ENCODE results near the gene USP10.

USP10 gene

GRCh38 chr16:84821179-84821578 is 121.4 kb downstream of the USP10 start:
- no peak overlapping the region for H3K9ac ChIP-seq (ENCODE audit: low read length)
- H3K4me2 ChIP-seq (ENCODE audit: low read length), result no peak overlapping the region
- WGBS (ENCODE audit: extremely low coverage, insufficient coverage, low lambda C conversion rate), result no CpG with 5 or more reads among the region's 9 CpGs
- H3K4me1 ChIP-seq (ENCODE audit: control insufficient read depth, low read depth, low read length), result no peaks in the 10 kb centered on the region
- no peaks in the 10 kb centered on the region for H3K36me3 ChIP-seq (ENCODE audit: control insufficient read depth, insufficient read depth, low read length)
- H4K8ac ChIP-seq (ENCODE audit: low read depth, low read length), result no peak overlapping the region
- H2BK15ac ChIP-seq (replicated peaks; ENCODE audit: low read depth), result no peak overlapping the region
- no peak overlapping the region for H2BK5ac ChIP-seq (ENCODE audit: low read length)
- no peak overlapping the region for H2AK5ac ChIP-seq (ENCODE audit: low read length)
- no peak overlapping the region for H3K4me3 ChIP-seq (ENCODE audit: low read length)
- H3K56ac ChIP-seq (ENCODE audit: low read length), result no peak overlapping the region
- no peak overlapping the region for H2BK120ac ChIP-seq (ENCODE audit: low read depth, low read length)
- H3K79me1 ChIP-seq (ENCODE audit: low read length), result no peaks in the 10 kb centered on the region
- H3K79me2 ChIP-seq (ENCODE audit: control insufficient read depth, insufficient read depth, low read length), result no peaks in the 10 kb centered on the region
- H3K23ac ChIP-seq (ENCODE audit: low read length), result no peak overlapping the region
- H3K18ac ChIP-seq (ENCODE audit: low read length), result no peak overlapping the region
- H3K4ac ChIP-seq (ENCODE audit: low read depth, low read length), result no peak overlapping the region
- DNase-seq, result no peak
- H4K5ac ChIP-seq (ENCODE audit: low read length), result no peak overlapping the region
- H3K27ac ChIP-seq (ENCODE audit: low read depth, low read length), result no peak overlapping the region
- peaks cover 2% of the 10 kb centered on the region for H3K27me3 ChIP-seq (ENCODE audit: insufficient read depth, low read length, poor library complexity)

- H4K8ac ChIP-seq (ENCODE audit: low read depth, low read length), result no peak overlapping the region
- no peak overlapping the region for H3K9ac ChIP-seq (ENCODE audit: low read length)
- H3K27me3 ChIP-seq (ENCODE audit: insufficient read depth, low read length, poor library complexity), result peaks cover 2% of the 10 kb centered on the region
- WGBS (ENCODE audit: extremely low coverage, insufficient coverage, low lambda C conversion rate), result no CpG with 5 or more reads among the region's 13 CpGs
- H3K4me3 ChIP-seq (ENCODE audit: low read length), result no peak overlapping the region
- H3K4me2 ChIP-seq (ENCODE audit: low read length), result no peak overlapping the region
- H3K23ac ChIP-seq (ENCODE audit: low read length), result no peak overlapping the region
- no peak overlapping the region for H3K56ac ChIP-seq (ENCODE audit: low read length)
- H3K4ac ChIP-seq (ENCODE audit: low read depth, low read length), result no peak overlapping the region
- no peaks in the 10 kb centered on the region for H3K36me3 ChIP-seq (ENCODE audit: control insufficient read depth, insufficient read depth, low read length)
- H3K27ac ChIP-seq (ENCODE audit: low read depth, low read length), result no peak overlapping the region
- H3K4me1 ChIP-seq (ENCODE audit: control insufficient read depth, low read depth, low read length), result no peaks in the 10 kb centered on the region
- H3K79me2 ChIP-seq (ENCODE audit: control insufficient read depth, insufficient read depth, low read length), result no peaks in the 10 kb centered on the region
- H2BK15ac ChIP-seq (replicated peaks; ENCODE audit: low read depth), result no peak overlapping the region
- DNase-seq, result no peak
- H3K79me1 ChIP-seq (ENCODE audit: low read length), result no peaks in the 10 kb centered on the region
- no peak overlapping the region for H2BK120ac ChIP-seq (ENCODE audit: low read depth, low read length)
- no peak overlapping the region for H2BK5ac ChIP-seq (ENCODE audit: low read length)
- H2AK5ac ChIP-seq (ENCODE audit: low read length), result no peak overlapping the region
- H3K18ac ChIP-seq (ENCODE audit: low read length), result no peak overlapping the region
- no peak overlapping the region for H4K5ac ChIP-seq (ENCODE audit: low read length)
Observed at GRCh38 chr16:84821728-84822689, 122.2 kb downstream of the USP10 start.

DNA sequence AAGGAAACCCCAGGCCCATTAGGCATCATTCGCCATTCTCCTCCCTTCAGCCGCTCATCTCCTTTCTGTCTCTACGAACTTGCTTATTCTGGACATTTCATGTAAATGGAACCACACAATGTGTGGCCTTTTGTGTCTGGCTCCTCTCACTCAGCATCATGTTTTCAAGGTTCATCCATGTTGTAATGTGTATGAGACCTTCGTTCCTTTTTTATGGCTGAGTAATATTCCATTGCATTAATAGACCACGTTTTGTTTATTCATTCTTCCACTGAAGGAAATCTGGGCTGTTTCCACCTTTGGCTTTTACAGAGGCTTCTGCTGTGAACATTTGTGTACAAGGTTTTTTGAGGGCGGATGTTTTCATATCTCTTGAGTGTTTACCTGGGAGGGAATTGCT is 123.2 kb downstream of the USP10 start:
- no peak overlapping the region for H3K4me2 ChIP-seq (ENCODE audit: low read length)
- no peak overlapping the region for H4K8ac ChIP-seq (ENCODE audit: low read depth, low read length)
- H4K5ac ChIP-seq (ENCODE audit: low read length), result no peak overlapping the region
- H3K79me2 ChIP-seq (ENCODE audit: control insufficient read depth, insufficient read depth, low read length), result no peaks in the 10 kb centered on the region
- H3K27ac ChIP-seq (ENCODE audit: low read depth, low read length), result no peak overlapping the region
- no peak overlapping the region for H2BK15ac ChIP-seq (replicated peaks; ENCODE audit: low read depth)
- no peak overlapping the region for H2BK120ac ChIP-seq (ENCODE audit: low read depth, low read length)
- no peak for DNase-seq
- no peak overlapping the region for H3K56ac ChIP-seq (ENCODE audit: low read length)
- H2BK5ac ChIP-seq (ENCODE audit: low read length), result no peak overlapping the region
- H3K23ac ChIP-seq (ENCODE audit: low read length), result no peak overlapping the region
- no peak overlapping the region for H3K18ac ChIP-seq (ENCODE audit: low read length)
- H3K36me3 ChIP-seq (ENCODE audit: control insufficient read depth, insufficient read depth, low read length), result no peaks in the 10 kb centered on the region
- no peaks in the 10 kb centered on the region for H3K79me1 ChIP-seq (ENCODE audit: low read length)
- no CpG with 5 or more reads among the region's 6 CpGs for WGBS (ENCODE audit: extremely low coverage, insufficient coverage, low lambda C conversion rate)
- H3K4me3 ChIP-seq (ENCODE audit: low read length), result no peak overlapping the region
- H3K27me3 ChIP-seq (ENCODE audit: insufficient read depth, low read length, poor library complexity), result peaks cover 2% of the 10 kb centered on the region
- no peaks in the 10 kb centered on the region for H3K4me1 ChIP-seq (ENCODE audit: control insufficient read depth, low read depth, low read length)
- no peak overlapping the region for H3K9ac ChIP-seq (ENCODE audit: low read length)
- H2AK5ac ChIP-seq (ENCODE audit: low read length), result no peak overlapping the region
- no peak overlapping the region for H3K4ac ChIP-seq (ENCODE audit: low read depth, low read length)

GRCh38 chr16:84823484-84823883 is 123.7 kb downstream of the USP10 start:
- no peak overlapping the region for H3K56ac ChIP-seq (ENCODE audit: low read length)
- H3K4me3 ChIP-seq (ENCODE audit: low read length), result no peak overlapping the region

DNA sequence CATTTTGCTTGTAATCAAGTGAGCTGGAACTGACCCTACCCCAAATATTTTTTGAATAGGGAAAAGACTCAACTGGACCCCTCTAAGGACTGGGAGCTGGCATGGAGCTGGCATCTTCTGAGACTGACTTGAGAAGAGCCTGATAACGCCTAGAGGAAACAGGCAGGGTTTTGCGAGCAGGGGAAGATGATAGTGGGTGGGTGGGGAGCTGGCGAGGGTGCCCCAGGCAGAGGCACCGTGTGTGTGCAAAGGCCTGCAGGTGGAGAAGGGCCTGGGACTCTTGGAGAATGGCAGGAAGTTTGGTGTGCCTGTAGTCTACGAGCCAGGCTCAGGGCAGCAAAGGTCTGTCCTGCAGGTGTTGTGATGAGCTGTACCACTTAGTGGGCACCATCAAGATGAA is 124.1 kb downstream of the USP10 start:
- Histone ChIP-seq H3K18ac (ENCODE audit: low read length) (no peak overlapping the region), H2BK15ac (replicated peaks; ENCODE audit: low read depth) (no peak overlapping the region), H2AK5ac (ENCODE audit: low read length) (no peak overlapping the region), H4K5ac (ENCODE audit: low read length) (no peak overlapping the region), H3K4me1 (ENCODE audit: control insufficient read depth, low read depth, low read length) (no peaks in the 10 kb centered on the region), H4K8ac (ENCODE audit: low read depth, low read length) (no peak overlapping the region), H3K56ac (ENCODE audit: low read length) (no peak overlapping the region), H3K23ac (ENCODE audit: low read length) (no peak overlapping the region), H3K27ac (ENCODE audit: low read depth, low read length) (no peak overlapping the region), H3K9ac (ENCODE audit: low read length) (no peak overlapping the region), H3K79me1 (ENCODE audit: low read length) (no peaks in the 10 kb centered on the region), H2BK5ac (ENCODE audit: low read length) (no peak overlapping the region), H3K79me2 (ENCODE audit: control insufficient read depth, insufficient read depth, low read length) (no peaks in the 10 kb centered on the region), H3K4ac (ENCODE audit: low read depth, low read length) (no peak overlapping the region), H3K27me3 (ENCODE audit: insufficient read depth, low read length, poor library complexity) (peaks cover 2% of the 10 kb centered on the region), H2BK120ac (ENCODE audit: low read depth, low read length) (no peak overlapping the region), H3K4me2 (ENCODE audit: low read length) (no peak overlapping the region), H3K4me3 (ENCODE audit: low read length) (no peak overlapping the region), H3K36me3 (ENCODE audit: control insufficient read depth, insufficient read depth, low read length) (no peaks in the 10 kb centered on the region)
- DNase-seq, result no peak
- WGBS (ENCODE audit: extremely low coverage, insufficient coverage, low lambda C conversion rate), result no CpG with 5 or more reads among the region's 5 CpGs

More at GRCh38 chr16:84823484-84823883, 123.7 kb downstream of the USP10 start:
- Histone ChIP-seq H2BK5ac (ENCODE audit: low read length) (no peak overlapping the region), H2AK5ac (ENCODE audit: low read length) (no peak overlapping the region), H3K27ac (ENCODE audit: low read depth, low read length) (no peak overlapping the region), H3K4ac (ENCODE audit: low read depth, low read length) (no peak overlapping the region), H4K5ac (ENCODE audit: low read length) (no peak overlapping the region), H3K36me3 (ENCODE audit: control insufficient read depth, insufficient read depth, low read length) (no peaks in the 10 kb centered on the region), H3K23ac (ENCODE audit: low read length) (no peak overlapping the region), H3K4me1 (ENCODE audit: control insufficient read depth, low read depth, low read length) (no peaks in the 10 kb centered on the region), H3K4me2 (ENCODE audit: low read length) (no peak overlapping the region), H3K9ac (ENCODE audit: low read length) (no peak overlapping the region), H3K79me2 (ENCODE audit: control insufficient read depth, insufficient read depth, low read length) (no peaks in the 10 kb centered on the region), H3K18ac (ENCODE audit: low read length) (no peak overlapping the region), H2BK15ac (replicated peaks; ENCODE audit: low read depth) (no peak overlapping the region), H2BK120ac (ENCODE audit: low read depth, low read length) (no peak overlapping the region), H3K79me1 (ENCODE audit: low read length) (no peaks in the 10 kb centered on the region), H4K8ac (ENCODE audit: low read depth, low read length) (no peak overlapping the region), H3K27me3 (ENCODE audit: insufficient read depth, low read length, poor library complexity) (peaks cover 2% of the 10 kb centered on the region)
- no CpG with 5 or more reads among the region's 8 CpGs for WGBS (ENCODE audit: extremely low coverage, insufficient coverage, low lambda C conversion rate)
- no peak for DNase-seq

Measured in mesendoderm (in vitro differentiated cells).